NCI-H345 treated with DMSO at 0.1 percent for 48 hours (cell line): Measurements from ENCODE around the gene TOMT.
A peak's percentile ranks its signal among the peaks of the same experiment; 100 is the strongest.

Experiments
- DNase-seq: peaks from one replicate; lab custom pipeline; 2025; ENCODE audit not compliant: unreplicated experiment; lab: John Stamatoyannopoulos, UW

TOMT gene

DNA sequence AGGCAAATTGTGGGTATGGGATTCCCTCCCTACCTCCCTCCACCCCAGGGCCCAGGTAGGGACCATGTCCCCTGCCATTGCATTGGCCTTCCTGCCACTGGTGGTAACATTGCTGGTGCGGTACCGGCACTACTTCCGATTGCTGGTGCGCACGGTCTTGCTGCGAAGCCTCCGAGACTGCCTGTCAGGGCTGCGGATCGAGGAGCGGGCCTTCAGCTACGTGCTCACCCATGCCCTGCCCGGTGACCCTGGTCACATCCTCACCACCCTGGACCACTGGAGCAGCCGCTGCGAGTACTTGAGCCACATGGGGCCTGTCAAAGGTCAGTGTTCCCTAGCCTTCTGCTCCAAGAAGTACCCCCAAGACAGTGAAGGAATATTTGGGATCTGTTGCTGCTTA, at the start of gene TOMT:
TSS of gene TOMT (plus strand) at position 37 of the 400 bp plus-strand sequence. CDS start at position 65, 28 bp downstream.
- no peak for DNase-seq

DNA sequence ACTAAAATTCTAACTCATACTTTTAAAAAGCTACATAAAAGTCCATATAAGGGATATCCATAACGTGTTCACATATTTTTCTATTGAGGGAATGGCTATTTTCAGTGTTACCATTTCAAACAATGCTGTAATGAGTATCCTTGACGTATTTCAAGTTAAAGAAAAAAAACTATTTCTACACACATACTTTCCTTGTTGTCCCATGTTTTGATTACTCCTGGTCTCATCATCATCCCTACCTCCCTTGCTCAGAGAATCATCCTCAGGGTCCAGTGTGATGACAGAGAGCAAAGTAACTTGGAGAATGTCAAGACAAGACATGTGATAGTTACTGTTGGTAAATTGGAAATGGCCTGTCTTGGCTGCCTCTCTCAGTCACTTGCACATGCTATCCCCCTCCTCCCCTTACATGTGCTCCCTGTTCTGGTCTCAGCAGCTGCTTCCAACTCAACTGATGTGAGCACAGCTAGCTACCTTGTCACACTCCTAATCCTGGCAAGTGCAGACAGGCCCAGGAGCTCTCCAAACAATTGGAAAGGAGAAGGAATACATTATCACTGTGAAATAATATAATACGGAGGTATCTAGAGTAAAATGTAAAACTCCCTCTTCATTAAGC, 47.2 kb upstream of the TOMT start:
- peak; percentile 80 for DNase-seq

DNA sequence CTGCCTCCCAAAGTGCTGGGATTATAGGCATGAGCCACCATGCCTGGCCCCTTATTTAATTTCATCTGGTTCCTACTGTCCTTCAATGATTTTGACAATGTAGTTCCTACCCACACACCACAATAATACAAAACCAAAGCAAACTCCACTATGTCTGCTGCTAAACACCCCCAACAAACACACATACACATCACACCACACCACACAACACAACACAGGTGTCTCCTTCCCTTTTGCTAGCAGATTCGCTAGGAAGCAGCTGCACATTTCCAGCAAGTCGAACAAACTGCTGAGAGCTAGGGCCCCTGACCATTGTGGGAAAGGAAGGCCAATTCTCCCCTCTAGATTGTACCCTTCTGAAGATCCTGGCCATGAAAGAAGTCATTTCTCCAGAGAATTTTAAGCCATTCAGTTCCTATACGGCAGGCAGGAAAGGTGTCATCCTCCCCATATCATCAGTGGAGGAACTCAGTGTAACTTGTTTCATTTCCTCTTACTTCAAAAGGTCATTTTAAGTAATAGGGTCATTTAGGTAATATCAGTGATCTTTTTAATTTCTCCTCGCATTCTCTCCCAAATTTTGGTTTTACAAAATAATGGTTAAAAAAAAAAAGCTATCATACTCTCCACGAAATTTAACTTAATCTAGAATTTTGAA, 43.9 kb upstream of the TOMT start:
- DNase-seq = no peak

DNA sequence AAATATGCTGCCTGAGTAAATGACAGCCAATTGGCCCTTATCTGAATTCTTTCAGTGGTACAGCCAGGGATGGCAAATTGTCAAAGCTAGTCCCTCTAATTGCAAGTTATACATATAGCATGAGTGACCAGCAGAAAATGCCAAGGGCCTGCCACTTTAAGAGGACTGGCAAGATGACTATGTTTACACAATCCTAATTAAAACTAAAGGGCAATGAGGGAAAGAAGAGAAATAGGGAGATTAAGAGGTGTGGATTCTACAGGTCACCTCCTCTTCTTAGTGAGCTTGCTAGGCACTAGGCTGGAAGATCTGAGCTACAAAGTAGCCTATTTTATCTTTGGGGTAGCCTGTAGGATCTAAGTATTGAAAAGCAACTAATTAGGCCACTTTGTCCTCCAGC, 38.9 kb upstream of the TOMT start:
- no peak for DNase-seq

GRCh38 chr11:72067266-72067665, 38.5 kb upstream of the TOMT start:
- no peak for DNase-seq

GRCh38 chr11:72067676-72068075, 38.0 kb upstream of the TOMT start:
- no peak for DNase-seq

DNA sequence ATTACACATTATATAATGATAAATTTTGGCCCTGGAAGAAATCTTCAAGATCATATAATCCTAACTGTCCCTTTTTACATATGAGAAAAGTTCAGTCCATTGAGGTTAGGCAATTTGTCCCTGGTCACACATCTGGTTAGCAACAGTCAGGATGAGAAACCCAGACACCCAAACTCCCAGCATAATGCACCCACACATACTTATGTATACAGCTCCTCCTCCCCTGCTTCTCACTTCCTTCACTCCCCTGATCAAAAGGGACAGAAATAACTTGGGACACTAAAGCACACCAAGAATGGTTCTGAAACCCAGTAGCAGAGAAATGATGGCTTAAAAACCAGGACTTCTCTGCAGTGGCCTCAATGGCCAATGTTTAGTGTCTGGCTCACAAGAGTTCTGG, 36.5 kb upstream of the TOMT start:
- DNase-seq = no peak

- DNase-seq = no peak
These were observed 35.9 kb upstream of the TOMT start for GRCh38 chr11:72069787-72070251.

DNA sequence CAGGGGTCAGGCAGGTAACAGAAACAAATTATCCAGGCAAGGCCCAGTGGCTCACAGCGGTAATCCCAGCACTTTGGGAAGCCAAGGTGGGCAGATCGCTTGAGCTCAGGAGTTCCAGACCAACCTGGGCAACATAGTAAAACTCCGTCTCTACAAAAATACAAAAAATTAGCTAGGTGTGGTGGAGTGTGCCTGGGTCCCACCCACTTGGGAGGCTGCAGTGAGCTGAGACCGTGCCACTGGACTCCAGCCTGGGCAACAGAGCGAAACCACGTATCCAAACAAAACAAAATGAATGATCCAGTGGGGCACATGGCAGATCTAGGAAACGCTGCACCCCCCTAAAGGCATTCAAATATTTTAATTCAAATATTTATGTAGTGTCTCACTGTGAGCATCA, 35.2 kb upstream of the TOMT start:
- no peak for DNase-seq

DNA sequence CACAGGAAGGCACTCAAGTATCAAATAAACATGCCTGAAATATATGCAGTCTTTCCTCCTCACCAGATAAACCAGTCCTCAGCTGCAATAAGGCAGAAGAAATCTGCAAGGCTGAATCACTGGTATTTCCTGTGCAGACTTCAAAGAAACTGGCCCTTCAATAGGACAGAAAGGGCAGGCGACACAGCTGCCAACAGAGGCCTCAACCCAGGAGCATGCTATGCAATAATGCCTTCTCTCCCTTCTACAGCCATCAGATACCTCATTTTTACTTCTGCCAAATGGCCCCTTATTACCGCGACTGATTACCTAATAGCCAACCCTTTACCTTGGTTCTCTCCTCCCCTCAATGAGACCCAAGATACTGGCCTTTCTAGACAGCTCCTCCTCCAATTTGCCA, 33.4 kb upstream of the TOMT start:
- no peak for DNase-seq

DNA sequence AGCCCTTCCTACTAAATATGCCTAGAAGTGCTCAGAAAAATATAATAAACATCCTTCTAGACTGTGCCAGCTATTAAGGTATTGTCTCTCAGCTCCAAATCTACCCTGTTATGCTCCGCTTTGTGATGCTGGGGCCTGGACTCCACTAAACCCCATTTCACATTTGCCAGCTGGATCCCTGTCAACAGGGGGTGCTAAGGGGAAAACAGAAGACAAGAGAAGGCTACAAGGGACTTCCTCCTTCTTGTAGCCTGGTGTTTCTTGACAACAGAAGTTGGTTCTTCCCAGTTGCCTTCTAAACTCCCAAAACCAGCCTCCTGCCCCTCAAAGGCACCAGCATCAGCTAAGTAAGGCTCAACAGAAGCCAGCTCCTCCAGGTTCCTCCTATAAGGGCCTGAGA, 30.6 kb upstream of the TOMT start:
- no peak for DNase-seq

DNA sequence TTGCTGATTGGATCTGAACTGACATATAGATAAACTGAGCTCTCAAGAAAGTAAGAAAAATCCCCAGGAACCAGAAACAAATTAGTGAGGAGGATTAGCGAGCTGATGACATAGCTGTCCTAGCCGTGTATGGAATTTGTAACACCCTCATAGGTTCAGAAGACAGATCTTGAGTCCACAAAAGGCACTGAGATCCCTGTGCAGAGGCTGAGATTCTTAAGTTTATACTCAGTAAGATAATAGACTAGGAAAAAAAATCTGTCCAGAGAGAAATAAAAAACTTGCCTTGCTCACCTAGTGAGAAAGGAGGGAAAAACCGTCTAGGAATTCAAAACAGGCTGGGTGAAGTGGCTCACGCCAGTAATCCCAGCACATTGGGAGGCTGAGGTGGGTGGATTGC, 30.0 kb upstream of the TOMT start:
- DNase-seq = no peak

GRCh38 chr11:72078477-72078876, 27.2 kb upstream of the TOMT start:
- no peak for DNase-seq

DNA sequence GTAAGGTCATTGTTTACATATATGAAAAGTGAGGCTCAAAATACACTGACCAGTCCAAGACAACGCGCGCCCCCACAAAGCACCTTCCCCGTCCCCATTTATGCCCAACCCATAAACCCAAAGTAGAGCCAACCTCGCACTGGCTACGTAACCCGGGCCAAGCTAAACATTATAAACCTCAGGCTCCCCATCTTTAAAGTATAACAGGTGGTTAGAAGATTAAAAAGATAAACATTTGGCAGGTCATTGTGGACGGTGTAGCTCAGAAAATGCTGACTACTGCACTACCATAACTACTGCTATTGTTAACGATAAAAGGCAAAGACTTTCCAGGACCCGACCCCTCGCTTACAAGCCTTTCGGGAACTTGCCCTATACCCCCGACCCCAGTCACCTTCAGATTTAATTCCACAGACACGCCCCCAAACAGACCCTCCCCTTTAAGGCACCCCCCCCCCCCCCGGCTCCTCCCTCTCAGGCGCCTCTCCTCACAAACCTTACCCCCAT, 25.9 kb upstream of the TOMT start:
- DNase-seq = peak; percentile 36

GRCh38 chr11:72080326-72081183, 25.2 kb upstream of the TOMT start, which contains the start of the genes LRRC51 and NUMA1:
Gene LRRC51, plus strand, starts transcription at chr11:72080850. Its CDS starts 8,234 bp downstream, at chr11:72089084.
Gene NUMA1, minus strand, starts transcription at chr11:72080542. Its CDS starts 44,599 bp downstream, at chr11:72035943.
- DNase-seq = peak; percentile 99

DNA sequence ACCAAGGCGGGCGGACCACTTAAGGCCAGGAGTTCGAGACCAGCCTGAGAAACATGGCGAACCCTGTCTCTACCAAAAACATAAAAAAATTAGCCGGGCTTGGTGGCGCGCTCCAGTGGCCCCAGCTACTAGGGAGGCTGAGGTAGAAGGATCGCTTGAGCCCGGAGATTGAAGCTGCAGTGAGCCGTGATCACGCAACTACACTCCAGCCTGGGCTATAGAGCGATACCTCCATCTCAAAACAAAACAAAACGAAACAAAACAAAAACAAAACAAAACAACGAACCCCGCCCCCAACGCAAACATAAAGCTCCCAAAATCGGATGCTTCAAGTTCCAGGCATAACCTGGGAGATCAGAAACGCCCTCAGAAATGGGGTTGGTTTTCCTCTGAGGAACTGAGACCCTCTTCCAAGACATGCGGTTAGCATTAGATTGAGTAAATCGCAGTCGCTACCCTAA, 24.5 kb upstream of the TOMT start:
- no peak for DNase-seq

DNA sequence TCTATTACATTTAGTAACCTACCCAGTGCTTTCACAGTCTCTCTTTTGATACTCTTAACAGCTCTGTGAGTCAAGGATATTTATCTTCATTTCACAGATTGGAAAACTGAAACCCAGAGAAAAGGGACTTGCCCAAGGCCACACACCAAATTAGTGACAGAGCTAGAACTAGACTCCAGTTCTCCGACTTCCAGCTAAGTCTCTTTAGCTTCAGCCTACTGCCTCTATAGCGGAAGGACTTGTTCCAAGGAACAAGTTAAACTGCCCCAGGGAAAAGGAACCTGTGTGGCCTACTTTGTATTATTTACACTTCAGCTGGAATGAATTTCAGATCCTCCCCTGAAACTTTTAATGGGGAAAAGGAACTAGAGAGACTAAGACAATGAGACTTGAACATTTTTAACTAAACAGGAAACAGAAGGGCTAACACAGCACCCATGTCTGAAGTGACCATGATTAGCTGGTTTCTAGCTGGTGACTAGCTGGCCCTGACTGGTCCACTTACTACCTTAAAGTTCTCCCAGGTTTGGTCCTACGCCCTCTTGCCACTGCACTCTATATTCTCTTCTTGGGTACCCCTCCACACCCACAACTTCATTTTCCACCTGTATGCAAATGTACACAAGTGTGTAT, 23.8 kb upstream of the TOMT start:
- DNase-seq = no peak

DNA sequence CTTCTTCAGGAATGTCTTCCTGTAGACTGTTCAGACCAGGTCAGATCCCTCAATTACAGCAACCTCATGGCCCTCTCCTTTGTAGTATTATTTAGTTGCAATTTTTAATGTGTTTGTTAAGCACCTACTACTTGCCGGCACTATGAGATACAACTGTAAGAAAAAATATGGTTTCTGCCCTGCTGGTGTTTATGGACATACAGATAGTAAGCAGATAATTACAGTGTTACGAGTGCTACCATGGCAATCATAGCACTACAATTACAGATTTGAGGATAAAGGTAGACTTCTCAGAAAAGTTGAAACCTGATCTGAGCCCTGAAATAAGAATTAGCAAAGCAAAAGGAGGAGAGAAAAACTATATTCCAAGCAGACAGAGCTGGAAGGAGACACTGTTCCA, 22.3 kb upstream of the TOMT start:
- DNase-seq = no peak

DNA sequence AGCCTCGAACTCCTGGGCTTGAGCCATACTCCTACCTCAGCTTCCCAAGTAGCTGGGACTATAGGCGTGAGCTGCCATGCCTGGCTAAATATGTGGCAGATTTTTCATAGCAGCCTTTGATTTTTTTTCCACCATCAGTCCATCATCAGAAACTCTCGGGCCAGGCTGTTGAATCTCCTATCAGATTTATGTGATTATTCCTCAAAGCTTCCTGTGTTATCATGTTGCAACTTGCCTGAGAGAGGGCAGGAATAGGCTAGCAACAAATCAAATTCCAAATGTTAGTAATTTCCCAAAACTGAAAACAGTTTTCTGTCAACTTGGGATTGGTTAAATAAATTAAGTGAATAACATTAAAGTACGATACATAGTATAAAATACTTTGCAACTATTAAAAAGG, 21.6 kb upstream of the TOMT start:
- DNase-seq = no peak

- no peak for DNase-seq
These were observed 20.8 kb upstream of the TOMT start for GRCh38 chr11:72084965-72085364.
